GM19397 (cell line): Measurements from ENCODE around the gene SBF1.
"Not testable (repeated sequence)": the region's sequence is repeated elsewhere in the genome, so short reads cannot be mapped to it uniquely, and the experiment has no call there.

ENCODE experiments used
- ATAC-seq: cut with Tn5 transposase; IDR thresholded peaks from one replicate; pipeline ENCODE4 v1.9.1; 2021; ENCODE audit warnings: mild to moderate bottlenecking, moderate library complexity; ENCODE audit not compliant: unreplicated experiment

Gene SBF1

DNA sequence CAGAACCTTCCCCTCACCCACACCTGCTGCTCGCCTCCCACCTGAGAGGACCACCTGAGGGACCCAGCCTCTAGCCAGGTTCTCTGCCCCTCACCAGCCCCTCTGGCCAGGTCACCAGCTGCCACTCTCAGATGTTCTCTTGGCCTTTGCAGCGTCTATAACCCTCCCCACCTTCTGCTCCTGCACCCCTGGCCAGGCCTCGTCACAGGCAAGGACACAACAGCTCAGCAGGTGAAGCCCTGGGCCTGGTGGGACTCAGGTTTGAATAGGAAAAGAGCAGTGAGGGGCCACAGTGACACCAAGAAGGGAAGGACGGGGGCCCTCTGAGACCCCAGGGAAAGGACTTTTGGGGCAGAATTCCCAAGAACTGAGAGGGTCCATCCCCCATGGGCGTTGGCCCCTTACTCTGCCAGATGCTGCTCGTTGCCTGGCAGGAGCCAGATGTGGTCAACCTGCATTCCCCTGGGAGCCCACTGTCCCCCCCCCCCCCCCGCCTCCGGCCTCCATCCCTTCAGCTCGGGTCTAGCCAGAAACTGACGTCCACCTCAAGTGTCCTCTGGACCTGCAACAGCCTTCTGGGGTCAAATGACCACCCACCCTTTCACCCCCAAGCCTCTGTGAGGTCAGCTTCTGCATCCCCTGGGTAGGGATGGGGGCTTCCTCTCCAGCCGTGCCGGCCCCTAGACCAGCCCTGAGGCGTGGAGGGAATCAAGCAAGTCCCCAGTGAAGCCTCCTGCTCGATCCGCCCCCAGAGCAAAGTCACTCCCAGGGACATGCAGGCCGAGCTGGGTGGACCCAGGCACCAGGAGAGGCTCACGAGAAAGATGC, 28.7 kb downstream of the SBF1 start:
- no peak for ATAC-seq

DNA sequence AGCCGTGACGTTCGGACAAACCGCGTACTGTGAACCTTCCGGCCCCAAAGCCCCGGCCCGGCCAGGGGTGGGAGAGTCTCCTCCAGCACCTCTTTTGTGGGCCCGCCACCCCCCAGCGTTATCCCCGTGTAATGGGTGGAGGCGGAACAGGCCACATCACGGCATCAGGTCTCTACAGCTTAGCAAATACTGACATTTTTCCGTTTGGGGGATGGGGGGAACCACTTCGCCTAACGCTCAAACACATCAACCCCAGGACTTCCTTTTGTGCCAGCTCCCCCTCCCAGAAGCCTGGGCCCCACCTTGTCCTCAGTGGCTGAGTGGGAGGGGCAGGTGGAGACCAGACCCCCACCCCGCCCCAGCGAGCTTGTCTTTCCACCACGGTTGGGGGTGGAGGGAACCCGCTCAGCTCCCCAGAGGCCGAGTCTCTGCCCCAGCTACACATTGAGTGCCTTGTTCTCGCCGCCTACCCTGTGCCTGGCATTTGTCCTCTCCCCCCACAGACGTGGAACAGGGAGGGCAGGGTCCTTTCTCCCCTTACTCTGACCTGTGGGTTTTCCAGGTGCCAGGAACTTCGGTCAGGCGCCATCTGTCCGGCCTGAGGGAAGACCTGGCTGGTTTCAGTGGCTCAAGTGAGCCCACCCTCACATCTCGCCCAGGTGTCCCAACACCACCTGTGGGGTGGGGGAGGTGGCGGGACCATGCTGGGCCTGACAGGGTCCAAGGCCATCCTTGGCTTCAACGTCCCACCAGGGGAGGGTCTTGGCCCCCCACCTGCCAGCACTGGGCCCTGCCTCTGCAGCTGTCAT, 29.6 kb downstream of the SBF1 start:
- ATAC-seq, result no peak

DNA sequence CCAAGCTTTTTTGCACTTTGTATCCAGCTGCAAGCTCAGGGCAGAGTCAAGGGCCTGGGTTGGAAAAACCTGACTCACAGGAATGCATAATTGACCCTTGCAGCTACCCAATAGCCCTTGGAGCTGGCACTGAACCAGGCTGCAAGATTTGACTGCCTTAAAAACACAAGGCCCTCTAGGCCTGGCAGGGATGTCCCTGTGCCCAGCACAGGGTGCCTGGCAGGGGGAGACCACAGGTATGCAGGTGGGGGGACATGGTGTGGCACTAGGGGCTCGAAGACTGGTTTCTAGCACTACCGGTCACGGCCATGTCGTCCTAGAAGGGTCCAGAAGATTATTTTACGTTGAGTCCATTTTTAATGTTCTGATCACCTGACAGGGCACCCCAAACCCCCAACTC, 30.2 kb downstream of the SBF1 start:
- no peak for ATAC-seq

DNA sequence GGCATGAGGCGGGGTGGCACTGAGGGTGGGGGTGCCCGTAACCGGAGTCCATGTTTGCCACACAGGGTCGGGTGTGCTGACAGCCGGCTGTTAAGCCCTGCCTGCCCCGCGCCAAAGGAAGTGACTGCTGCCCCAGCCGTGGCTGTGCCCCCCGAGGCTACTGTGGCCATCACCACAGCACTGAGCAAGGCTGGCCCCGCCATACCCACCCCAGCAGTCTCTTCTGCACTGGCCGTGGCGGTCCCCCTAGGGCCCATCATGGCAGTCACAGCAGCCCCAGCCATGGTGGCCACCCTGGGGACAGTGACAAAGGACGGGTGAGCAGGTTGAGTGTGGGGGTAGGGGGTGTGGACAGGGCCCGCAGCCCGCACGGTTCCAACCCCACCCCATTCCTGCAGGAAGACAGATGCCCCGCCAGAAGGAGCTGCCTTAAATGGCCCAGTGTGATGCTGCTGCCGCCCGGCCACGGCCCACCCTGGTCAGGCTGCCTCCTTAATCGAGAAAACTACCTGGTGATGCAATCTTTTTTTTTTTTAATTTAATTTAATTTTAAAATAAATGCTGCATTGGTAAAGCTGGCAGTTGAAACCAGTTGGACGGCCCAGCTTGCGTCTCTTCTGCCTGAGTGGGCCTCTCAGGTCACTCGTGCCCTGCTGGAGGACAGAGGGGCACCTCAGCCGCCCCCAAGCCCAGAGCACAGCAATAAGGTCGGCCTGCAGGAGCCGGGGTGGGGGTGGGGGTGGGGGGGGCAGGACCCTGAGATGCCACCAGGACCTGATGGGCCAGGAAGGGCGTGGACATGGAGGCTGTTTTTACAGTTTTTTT, 30.8 kb downstream of the SBF1 start:
- no peak for ATAC-seq

GRCh38 chr22:50443197-50443596, 31.6 kb downstream of the SBF1 start:
- no peak for ATAC-seq

DNA sequence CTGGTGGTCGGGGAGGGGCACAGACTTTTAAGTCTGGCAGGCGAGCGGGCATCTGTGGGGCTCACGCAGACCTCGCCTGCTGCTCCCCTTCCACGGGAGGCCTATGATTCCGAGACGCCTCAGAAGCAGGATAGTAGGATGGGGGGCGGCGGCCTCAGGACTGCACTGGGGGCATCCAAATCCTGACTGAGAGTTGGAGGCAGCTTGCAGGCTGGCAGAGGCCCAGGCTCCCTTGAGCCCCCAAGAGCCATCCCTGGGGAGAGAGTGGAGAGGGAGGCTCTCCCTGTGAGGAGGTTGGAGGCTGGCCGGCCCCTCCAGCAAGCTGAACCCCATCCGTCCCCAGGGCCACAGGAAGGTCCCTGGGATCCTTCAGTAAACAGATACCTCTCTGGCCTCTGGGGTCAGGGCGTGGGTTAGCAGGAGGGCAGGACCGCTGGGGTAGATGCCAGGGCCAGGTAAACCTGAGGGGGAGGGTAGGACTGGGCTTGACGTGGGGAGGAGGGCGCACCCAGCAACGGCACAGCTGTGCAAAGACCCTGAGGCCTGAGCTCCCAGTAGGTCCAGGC, 33.3 kb downstream of the SBF1 start:
- no peak for ATAC-seq

GRCh38 chr22:50440544-50441249, 34.1 kb downstream of the SBF1 start:
- no peak for ATAC-seq

DNA sequence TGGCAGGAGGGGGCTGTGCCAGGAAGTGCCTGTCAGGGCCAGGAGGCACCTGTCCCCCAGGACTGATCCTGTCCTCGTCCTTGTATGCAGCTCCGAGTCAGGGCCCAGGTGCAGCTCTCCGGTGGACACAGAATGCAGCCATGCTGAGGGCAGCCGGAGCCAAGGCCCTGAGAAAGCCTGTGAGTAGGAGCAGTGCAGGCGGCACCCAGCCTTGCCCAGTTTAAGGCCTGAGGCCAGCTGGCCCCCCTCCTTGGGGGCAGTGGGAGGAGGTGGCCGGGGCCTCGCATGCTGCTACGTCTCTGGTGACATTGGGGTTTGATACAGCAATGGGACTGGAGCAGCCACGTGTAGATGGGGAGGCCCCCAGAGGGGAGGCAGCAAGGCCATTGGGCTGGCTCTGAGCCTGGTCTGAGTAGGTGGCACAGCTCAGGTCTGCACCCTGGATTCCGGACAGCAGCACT, 34.9 kb downstream of the SBF1 start:
- no peak for ATAC-seq

DNA sequence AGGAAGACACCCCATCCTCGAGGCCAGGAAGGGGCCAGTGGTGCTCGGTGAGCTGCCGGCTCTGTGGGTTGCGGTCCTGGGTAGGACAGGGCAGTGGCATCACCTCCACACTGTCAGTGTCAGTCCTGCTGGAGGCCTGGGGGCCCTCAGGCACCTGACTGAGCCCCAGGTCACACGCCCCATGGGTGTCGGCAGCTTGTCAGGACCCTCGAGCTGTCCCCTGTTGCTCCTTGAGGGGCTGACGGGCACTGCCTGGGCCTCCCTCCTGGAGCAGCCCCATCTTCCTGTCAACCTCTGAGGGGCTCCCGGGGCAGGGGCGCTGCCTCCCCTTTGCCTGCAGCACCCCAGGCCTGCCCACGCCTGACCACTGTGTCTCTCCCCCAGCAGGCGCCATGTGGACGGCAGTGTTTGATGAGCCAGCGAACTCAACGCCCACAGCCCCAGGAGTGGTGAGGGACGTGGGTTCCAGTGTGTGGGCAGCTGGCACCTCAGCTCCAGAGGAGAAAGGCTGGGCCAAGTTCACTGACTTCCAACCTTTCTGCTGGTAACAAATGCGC, 35.4 kb downstream of the SBF1 start:
- no peak for ATAC-seq

DNA sequence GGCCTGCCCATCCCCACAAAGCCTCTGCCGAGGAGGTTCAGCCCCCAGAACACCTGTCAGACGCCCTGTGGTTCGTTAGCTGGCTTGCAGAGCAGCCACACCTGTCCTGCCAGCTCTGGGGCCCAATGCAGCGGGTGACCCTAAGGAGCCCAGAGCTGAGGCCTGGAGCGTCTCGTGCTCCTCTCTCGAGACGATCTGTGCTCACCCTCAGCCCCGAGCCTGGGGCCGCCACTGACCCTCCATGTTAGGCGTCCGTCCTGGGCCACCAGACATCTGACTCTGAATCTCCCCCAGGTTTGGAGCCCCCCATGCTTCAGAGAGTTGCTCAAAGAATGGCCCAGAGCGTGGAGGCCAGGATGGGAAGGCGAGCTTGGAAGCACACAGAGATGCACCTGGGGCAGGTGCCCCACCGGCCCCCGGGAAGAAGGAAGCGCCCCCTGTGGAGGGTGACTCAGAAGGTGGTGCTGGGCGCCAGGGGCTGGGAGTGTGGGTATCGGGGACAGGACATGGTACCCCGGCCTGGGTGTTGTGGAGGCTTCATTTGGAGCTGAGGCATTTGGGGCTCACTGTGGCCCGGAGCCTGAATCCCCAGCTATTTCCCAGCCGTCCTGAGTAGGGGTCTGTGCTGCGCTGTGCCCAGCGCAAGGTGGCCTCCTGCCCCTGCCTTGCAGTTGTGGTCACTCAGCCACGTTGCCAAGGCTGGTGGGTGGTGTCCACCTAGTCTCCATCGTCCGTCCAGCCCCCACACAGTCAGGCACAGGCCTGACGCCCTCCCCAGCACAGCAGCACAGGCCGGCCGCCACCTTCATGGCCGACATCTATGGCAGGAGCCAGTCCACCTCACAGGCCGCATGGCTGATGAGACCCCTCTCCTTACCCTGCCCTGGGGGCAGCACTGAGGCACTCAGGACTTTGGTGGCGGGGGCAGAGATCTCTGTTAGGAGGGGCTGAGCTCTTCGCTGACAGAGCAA, 36.2 kb downstream of the SBF1 start:
- no peak for ATAC-seq

DNA sequence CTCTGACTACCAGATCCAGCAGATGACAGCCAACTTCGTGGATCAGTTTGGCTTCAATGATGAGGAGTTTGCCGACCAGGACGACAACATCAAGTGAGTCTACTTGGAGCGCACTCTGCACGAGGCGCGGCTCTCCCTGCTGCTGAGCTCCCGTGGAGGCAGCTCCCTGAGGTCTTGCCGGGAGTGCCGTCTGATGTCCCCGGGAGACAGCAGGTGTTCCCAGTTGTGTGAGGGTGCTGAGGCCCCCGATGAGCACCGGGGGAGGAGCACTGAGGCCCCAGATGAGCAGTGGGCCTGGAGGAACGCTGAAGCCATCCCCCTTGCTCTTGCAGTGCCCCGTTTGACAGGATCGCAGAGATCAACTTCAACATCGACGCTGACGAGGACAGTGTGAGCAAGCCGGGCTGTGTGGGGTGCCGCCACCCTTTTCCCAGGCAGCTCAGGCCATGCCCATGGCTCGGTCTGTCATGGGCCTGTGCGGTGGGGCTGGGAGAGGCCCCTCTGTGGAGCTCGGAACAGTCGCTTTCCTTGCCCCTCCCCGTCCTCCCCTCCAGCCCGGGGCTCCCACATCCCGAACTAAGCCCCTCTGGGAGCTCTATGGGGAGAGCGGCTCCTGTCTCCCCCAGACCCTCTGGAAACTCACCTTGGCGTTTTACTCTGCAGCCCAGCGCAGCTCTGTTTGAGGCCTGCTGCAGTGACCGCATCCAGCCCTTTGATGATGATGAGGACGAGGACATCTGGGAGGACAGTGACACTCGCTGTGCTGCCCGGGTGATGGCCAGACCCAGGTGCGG, 37.1 kb downstream of the SBF1 start:
- no peak for ATAC-seq

DNA sequence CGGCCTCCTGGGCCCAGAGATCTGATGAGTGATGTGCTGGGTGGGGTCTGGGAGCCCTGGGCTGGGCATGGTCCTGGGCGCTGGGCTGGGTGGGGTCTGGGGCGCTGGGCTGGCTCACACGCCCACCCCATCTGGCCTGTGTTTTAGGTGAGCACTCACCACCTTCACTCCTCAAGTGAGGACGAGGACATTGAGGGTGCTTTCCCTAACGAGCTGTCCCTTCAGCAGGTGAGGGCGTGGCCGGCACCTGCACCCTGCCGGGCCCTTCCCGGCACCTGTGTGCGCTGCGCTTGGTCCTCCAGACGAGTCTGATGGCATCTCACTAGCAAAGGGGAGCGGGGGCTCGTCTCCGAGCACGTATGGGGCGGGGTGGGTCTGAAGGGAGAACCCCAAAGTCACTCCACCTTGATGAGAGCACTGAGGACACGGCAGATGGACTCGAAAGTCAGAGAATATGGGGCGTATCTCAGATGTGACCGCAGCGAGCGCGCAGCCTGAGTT, 37.9 kb downstream of the SBF1 start:
- ATAC-seq, result no peak

GRCh38 chr22:50436015-50436830, 38.6 kb downstream of the SBF1 start:
- no peak for ATAC-seq

DNA sequence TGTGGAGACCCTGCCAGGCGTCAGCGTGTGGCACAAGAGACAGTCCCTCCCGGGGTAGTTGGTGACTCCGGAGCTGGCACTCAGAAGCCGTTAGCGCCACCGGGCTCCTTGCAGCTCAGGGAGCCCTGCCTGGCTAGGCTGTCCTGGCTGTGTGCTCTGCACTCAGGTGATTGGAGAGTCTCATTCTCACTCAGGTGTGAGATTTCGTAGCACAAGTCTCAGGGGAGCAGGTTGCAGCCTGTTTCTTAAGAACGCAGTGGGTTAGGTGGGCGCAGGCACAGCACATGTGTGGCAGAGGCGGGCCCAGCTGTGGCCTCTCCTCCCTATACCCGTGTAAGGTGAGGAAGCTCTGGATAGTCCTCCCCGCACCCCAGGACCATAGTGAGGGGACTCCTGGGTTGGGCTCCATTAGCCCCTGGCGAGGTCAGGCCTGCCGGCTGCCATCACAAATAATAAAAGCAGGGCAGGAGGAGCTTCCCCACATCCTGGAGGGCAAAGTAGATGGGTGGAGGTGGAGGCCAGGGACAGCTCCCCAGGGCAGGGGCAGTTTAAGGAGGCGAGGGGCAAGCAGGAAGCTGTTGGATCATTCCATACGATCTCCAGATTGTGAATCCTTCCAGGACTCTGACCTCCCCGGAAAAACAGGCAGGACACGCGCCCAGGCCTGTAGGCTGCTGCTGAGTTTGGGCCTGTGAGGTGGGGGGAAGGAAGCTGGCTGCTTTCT, 39.4 kb downstream of the SBF1 start:
- ATAC-seq, result no peak

- ATAC-seq, result no peak
Measured at GRCh38 chr22:50434849-50435248, 40.0 kb downstream of the SBF1 start.

- ATAC-seq, result not testable (repeated sequence)
Measured at GRCh38 chr22:50432877-50433510, 41.8 kb downstream of the SBF1 start.
